Measurements from ENCODE around the gene PPIP5K2.
"Not testable (repeated sequence)": the region's sequence is repeated elsewhere in the genome, so short reads cannot be mapped to it uniquely, and the experiment has no call there.

PPIP5K2 gene

DNA sequence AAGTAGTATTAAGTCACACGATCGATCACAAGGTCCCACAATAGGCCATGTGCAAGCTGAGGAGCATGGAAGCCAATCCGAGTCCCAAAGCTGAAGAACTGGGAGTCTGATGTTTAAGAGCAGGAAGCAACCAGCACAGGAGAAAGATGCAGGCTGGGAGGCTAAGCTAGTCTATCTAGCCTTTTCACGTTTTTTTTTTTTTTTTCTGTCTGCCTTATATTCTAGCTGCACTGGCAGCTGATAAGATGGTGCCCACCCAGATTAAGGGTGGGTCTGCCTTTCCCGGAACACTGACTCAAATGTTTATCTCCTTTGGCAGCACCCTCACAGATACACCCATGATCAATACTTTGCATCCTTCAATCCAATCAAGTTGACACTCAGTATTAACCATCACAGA, 6.5 kb downstream of the PPIP5K2 start:
- no peak for DNase-seq

GRCh38 chr5:103127292-103127817, 7.3 kb downstream of the PPIP5K2 start:
- DNase-seq: no peak

DNA sequence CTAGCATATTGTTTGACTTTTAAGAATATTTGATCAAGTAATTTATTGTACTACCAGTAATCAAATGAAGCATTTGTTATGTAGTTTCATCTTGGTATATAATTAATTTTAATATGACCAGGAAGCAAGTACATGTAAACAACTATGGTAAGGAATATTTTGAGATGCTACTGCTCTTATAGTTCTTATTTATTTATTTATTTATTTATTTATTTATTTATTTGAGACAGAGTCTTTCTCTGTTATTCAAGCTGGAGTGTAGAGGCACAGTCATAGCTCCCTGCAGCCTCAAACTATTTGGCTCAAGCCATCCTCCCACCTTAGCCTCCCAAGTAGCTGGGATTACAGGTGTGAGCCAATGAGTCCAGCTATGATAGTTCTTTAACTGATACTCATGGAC, 8.1 kb downstream of the PPIP5K2 start:
- DNase-seq: no peak

- no peak for DNase-seq
These were observed 12.6 kb downstream of the PPIP5K2 start for GRCh38 chr5:103132684-103133083.

DNA sequence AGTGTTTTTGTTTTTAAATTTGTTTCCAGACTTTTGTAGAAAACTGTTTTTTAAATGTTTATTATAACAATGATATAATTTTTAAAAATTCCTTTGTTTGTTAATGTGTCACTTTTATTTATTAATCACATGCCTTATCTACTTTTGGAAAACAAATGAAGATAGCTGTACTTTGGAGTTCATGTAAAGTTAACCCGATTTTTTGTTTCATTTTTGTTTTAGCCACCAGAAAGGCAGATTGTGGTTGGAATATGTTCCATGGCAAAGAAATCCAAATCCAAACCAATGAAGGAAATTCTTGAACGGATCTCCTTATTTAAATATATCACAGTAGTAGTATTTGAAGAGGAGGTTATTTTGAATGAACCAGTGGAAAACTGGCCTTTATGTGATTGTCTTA, 13.1 kb downstream of the PPIP5K2 start:
- no peak for DNase-seq

DNA sequence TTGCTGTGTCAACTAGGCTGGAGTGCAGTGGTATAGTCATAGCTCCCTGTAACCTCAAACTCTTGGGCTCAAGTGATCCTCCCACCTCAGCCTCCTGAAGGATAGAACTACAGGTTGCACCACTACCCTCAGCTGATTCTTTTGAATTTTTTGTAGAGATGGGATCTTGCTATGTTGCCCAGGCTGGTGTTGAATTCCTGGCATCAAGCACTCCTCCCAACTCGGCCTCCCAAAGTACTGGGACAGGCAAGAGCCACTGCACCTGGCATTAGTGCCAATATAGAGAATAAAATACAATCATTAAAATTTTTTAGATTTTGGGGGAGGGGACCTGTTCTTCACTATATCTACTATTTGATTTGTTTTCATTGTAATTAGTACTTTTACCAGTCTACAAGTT, 15.4 kb downstream of the PPIP5K2 start:
- no peak for DNase-seq

GRCh38 chr5:103138202-103138690, 18.1 kb downstream of the PPIP5K2 start:
- no peak for DNase-seq

- DNase-seq: peak; percentile 64
These were observed 19.3 kb downstream of the PPIP5K2 start for GRCh38 chr5:103139264-103139865.

- not testable (repeated sequence) for DNase-seq
These were observed 22.0 kb downstream of the PPIP5K2 start for GRCh38 chr5:103142132-103142531.

DNA sequence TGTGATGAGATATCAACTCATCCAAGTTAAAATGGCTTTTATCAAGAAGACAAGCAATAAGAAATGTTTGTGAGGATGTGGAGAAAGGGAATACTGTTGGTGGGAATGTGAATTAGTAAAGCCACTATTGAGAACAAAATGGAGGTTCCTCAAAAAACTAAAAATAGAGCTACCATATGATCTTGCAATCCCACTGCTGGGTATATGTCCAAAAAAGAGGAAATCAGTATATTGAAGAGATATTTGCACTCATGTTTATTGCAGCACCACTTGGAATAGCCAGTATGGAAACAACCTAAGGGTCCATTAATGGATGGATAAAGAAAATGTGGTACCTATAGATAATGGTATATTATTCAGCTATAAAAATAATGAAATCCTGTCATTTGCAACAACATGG, 25.1 kb downstream of the PPIP5K2 start:
- DNase-seq: no peak

DNA sequence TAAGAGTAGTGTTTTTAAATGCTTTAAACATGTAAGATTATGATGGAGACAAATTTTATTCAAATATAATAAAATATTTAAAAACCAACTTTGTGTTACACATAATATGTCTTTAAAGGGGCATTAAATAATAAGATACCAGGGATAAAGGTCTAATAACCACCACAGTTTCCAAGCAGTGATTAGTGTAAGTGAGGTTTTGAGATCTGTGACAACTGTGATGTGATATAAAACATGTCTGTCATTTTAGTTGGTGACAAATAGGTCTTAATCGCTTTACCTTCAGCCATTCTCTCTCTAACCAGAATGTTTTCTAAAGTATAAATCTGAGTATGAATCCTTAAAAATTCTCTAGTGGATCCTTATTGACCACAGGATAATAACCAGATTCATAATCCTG, 28.1 kb downstream of the PPIP5K2 start:
- no peak for DNase-seq

DNA sequence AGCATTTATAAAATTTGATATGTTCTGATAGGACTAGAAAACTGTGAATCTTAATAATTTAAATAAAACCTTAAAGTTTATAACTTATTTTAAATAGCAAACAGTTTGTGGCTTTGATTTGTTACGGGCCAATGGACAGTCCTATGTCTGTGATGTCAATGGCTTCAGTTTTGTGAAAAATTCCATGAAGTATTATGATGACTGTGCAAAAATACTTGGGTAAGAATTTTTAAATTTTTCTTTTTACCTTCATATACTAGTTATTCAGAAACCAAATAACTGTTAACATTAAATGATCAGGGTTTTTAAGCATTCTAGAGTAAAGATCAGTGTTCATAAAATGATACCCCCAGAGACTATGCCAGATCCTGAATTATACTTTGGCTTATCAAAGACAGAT, 31.1 kb downstream of the PPIP5K2 start:
- no peak for DNase-seq

DNA sequence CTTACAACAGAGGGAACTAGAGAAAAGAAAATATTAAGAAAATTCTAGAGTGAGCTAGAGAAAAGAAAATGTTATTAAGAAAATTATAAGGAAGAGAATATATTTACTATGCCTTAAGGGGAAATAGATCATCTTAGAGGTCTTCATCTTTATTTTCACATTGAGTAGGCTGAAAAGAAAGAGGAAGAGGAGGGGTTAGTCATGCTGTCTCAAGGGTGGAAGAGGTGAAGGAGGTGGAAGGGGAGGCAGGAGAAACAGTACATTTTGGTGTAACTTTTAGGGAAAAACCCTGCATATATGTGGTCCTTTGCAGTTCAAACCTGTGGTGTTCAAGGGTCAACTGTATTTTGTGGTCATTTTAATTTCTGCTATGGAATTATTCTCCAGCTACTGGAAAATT, 46.6 kb downstream of the PPIP5K2 start:
- no peak for DNase-seq

GRCh38 chr5:103174147-103174546, 54.0 kb downstream of the PPIP5K2 start:
- DNase-seq: no peak

- no peak for DNase-seq
These were observed 57.4 kb downstream of the PPIP5K2 start for GRCh38 chr5:103177543-103177942.

GRCh38 chr5:103178167-103178566, 58.1 kb downstream of the PPIP5K2 start:
- DNase-seq: no peak

GRCh38 chr5:103186152-103186551, 66.1 kb downstream of the PPIP5K2 start:
- DNase-seq: no peak

DNA sequence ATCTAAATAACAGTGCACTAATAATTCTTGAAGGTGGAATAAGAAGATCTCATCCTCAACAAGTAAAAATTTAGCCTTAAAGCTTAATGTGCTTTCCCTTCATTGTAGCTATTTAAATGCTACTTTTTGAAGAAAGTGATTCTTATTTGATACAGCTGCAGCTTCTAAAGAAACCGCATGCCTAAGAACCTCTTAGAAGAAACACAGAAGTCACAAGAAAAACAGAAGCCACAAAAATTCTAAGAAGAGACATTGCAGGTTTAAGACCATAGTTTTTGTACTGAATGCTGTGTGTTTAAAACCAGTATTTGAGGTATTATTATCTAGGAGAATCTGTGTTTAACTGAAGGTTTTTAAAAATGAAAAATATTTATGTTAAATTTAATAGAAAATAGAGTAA, 68.3 kb downstream of the PPIP5K2 start:
- DNase-seq: no peak

GRCh38 chr5:103203226-103203625, 83.1 kb downstream of the PPIP5K2 start:
- DNase-seq: no peak

GRCh38 chr5:103204990-103205389, 84.9 kb downstream of the PPIP5K2 start:
- not testable (repeated sequence) for DNase-seq

GRCh38 chr5:103205991-103206700, 86.0 kb downstream of the PPIP5K2 start:
- DNase-seq: no peak

- DNase-seq: no peak
These were observed 86.9 kb downstream of the PPIP5K2 start for GRCh38 chr5:103207011-103207410.

DNA sequence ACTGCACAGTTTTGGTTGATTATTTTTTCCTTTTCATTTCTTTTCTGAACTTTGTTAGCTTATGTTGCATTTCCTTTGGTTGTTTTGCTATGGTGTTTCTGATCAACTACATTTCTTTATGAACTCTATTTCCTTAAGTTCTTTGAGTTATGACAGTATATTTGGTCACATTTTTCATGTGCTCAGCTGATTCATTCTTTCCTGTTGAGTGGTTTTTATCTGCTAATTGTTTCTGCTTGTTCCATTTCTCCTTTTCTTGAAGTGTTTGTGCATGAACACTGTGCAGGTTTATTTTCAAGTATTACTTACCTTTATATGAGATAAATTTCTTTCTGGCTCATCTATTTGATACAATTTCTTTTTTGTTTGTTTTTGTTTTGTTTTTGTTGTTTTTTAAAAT, 87.6 kb downstream of the PPIP5K2 start:
- DNase-seq: no peak

GRCh38 chr5:103208460-103208859, 88.4 kb downstream of the PPIP5K2 start:
- DNase-seq: no peak

- DNase-seq: no peak
These were observed 89.0 kb downstream of the PPIP5K2 start for GRCh38 chr5:103209065-103209464.
